Measurements from ENCODE around the gene RIPPLY1. TPM values are rescaled to one million over a fixed set of nuclear protein-coding genes. Genes with fewer than 3 reads are reported as not detected.

RIPPLY1 gene
- polyA plus RNA-seq, 3 donors, result not detected

DNA sequence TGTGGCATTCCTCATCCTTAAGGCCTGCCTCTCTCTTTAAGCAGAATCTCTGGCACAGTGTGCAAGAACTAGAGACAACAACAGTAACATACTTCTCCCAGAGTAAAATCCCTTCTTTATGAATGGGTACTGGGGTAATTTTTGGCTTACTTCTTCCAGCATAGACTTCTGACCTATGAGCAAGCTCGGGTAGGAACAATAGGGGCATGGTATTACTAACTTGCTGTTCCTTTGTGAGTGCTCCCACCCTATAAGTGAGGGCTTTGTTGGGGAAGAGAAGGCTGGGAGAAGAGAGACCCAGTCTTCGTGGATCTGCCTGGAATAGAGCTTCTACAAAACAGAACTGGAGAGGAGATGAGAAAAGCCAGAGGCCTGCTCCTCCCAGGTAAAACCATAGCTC is 47.2 kb upstream of the RIPPLY1 start:
- no CpG with 5 or more reads among the region's 2 CpGs for WGBS (ENCODE audit: insufficient coverage)
- Mint-ChIP-seq H3K4me1 (peaks cover 4% of the 10 kb centered on the region), H3K27me3 (ENCODE audit: low read depth in 3 of 3) (no peaks in the 10 kb centered on the region)

DNA sequence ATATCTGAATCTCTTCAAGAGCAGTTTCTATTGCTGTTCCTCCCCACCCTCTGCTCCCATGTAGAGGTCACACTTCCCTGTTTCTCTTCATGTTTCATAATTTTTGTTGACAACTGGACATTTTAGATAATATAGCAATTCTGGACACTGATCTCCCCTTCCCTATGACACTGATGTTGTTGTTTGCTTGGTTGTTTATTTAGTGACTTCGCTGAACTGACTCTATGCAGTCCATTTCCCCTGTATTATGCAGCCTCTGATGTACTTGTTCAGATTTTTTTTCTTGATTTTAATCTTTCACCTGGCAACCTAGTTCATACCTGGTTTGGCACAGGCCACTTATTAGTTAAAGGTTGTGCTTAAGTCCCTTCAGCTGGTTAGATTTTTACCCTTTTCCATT is 46.2 kb upstream of the RIPPLY1 start:
- TF ChIP-seq, protein P1, sequence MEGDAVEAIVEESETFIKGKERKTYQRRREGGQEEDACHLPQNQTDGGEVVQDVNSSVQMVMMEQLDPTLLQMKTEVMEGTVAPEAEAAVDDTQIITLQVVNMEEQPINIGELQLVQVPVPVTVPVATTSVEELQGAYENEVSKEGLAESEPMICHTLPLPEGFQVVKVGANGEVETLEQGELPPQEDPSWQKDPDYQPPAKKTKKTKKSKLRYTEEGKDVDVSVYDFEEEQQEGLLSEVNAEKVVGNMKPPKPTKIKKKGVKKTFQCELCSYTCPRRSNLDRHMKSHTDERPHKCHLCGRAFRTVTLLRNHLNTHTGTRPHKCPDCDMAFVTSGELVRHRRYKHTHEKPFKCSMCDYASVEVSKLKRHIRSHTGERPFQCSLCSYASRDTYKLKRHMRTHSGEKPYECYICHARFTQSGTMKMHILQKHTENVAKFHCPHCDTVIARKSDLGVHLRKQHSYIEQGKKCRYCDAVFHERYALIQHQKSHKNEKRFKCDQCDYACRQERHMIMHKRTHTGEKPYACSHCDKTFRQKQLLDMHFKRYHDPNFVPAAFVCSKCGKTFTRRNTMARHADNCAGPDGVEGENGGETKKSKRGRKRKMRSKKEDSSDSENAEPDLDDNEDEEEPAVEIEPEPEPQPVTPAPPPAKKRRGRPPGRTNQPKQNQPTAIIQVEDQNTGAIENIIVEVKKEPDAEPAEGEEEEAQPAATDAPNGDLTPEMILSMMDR (IDR thresholded peaks at IDR 0.05), result no peak
- Histone ChIP-seq H3K27ac (ENCODE audit: low read depth in 1 of 2, low read length in 2 of 2) (no peak overlapping the region), H3K36me3 (replicated peaks in 1 of 2; ENCODE audit: control insufficient read depth in 1 of 2, insufficient read depth in 2 of 2, low read length in 2 of 2) (no peaks in the 10 kb centered on the region), H4K20me1 (ENCODE audit: insufficient read depth, low read length) (no peaks in the 10 kb centered on the region), H3K4me3 (replicated peaks in 1 of 3; ENCODE audit: low read depth in 2 of 3, low read length in 3 of 3) (no peak overlapping the region), H3K4me2 (replicated peaks; ENCODE audit: extremely low read depth, low read length, poor library complexity, severe bottlenecking) (no peak overlapping the region), H3K27me3 (ENCODE audit: control insufficient read depth in 2 of 2, insufficient read depth in 2 of 2, low read length in 2 of 2) (no peaks in the 10 kb centered on the region), H3K4me1 (ENCODE audit: control insufficient read depth in 1 of 2, insufficient read depth in 2 of 2, low read length in 2 of 2) (no peaks in the 10 kb centered on the region), H3K9ac (ENCODE audit: insufficient read depth, low read length, poor library complexity, severe bottlenecking) (no peak overlapping the region), H3K9me3 (replicated peaks in 1 of 2; ENCODE audit: control insufficient read depth in 1 of 2, insufficient read depth in 1 of 2, low read length in 2 of 2) (no peaks in the 10 kb centered on the region), H2AFZ (ENCODE audit: insufficient read depth, low read depth, low read length, poor library complexity, severe bottlenecking) (no peak overlapping the region), H3K79me2 (ENCODE audit: insufficient read depth, low read length) (no peaks in the 10 kb centered on the region)
- Mint-ChIP-seq H3K27ac (no peak overlapping the region), H3K27me3 (ENCODE audit: low read depth in 3 of 3) (peaks cover 0 to 6% (median 0%) of the 10 kb centered on the region in 3 donors), H3K9me3 (no peaks in the 10 kb centered on the region), H3K36me3 (no peaks in the 10 kb centered on the region), H3K4me3 (no peak overlapping the region), H3K4me1 (peaks cover 4% of the 10 kb centered on the region)
- intact Hi-C loops (cut with micrococcal nuclease), result no loop called here
- no CpG with 5 or more reads among the region's 1 CpG for WGBS (ENCODE audit: insufficient coverage)
- DNase-seq, result no peak

More for the DNA sequence above, 47.2 kb upstream of the RIPPLY1 start:
- H3K4me3 ChIP-seq (replicated peaks in 1 of 3; ENCODE audit: low read depth in 2 of 3, low read length in 3 of 3), result no peak overlapping the region
- H3K9ac ChIP-seq (ENCODE audit: insufficient read depth, low read length, poor library complexity, severe bottlenecking), result no peak overlapping the region
- H3K36me3 Mint-ChIP-seq, result no peaks in the 10 kb centered on the region
- H3K27me3 ChIP-seq (ENCODE audit: control insufficient read depth in 2 of 2, insufficient read depth in 2 of 2, low read length in 2 of 2), result no peaks in the 10 kb centered on the region
- no peak overlapping the region for H3K27ac ChIP-seq (ENCODE audit: low read depth in 1 of 2, low read length in 2 of 2)
- H3K27ac Mint-ChIP-seq, result no peak overlapping the region
- no peaks in the 10 kb centered on the region for H4K20me1 ChIP-seq (ENCODE audit: insufficient read depth, low read length)
- no peak overlapping the region for H2AFZ ChIP-seq (ENCODE audit: insufficient read depth, low read depth, low read length, poor library complexity, severe bottlenecking)
- H3K4me1 ChIP-seq (ENCODE audit: control insufficient read depth in 1 of 2, insufficient read depth in 2 of 2, low read length in 2 of 2), result no peaks in the 10 kb centered on the region
- no peaks in the 10 kb centered on the region for H3K9me3 ChIP-seq (replicated peaks in 1 of 2; ENCODE audit: control insufficient read depth in 1 of 2, insufficient read depth in 1 of 2, low read length in 2 of 2)
- H3K4me3 Mint-ChIP-seq, result no peak overlapping the region
- no peak for DNase-seq
- TF ChIP-seq, protein P1 (IDR thresholded peaks at IDR 0.05), result no peak
- no peaks in the 10 kb centered on the region for H3K79me2 ChIP-seq (ENCODE audit: insufficient read depth, low read length)
- no peaks in the 10 kb centered on the region for H3K9me3 Mint-ChIP-seq
- intact Hi-C loops (cut with micrococcal nuclease), result no loop called here
- H3K36me3 ChIP-seq (replicated peaks in 1 of 2; ENCODE audit: control insufficient read depth in 1 of 2, insufficient read depth in 2 of 2, low read length in 2 of 2), result no peaks in the 10 kb centered on the region
- no peak overlapping the region for H3K4me2 ChIP-seq (replicated peaks; ENCODE audit: extremely low read depth, low read length, poor library complexity, severe bottlenecking)

All from CD14-positive monocyte (primary cell).